GM15510 (cell line): ENCODE data around the gene TNS3.

Experiments used
- POLR2A ChIP-seq: IDR thresholded peaks from 3 replicates; pipeline ENCODE4 v1.6.1; 2011; ENCODE audit warnings: borderline replicate concordance; ENCODE audit not compliant: insufficient read length; ENCODE audit errors: extremely low read depth

TNS3 gene

GRCh38 chr7:47383696-47384445 is 198.0 kb downstream of the TNS3 start:
- TF ChIP-seq POLR2A = no peak

DNA sequence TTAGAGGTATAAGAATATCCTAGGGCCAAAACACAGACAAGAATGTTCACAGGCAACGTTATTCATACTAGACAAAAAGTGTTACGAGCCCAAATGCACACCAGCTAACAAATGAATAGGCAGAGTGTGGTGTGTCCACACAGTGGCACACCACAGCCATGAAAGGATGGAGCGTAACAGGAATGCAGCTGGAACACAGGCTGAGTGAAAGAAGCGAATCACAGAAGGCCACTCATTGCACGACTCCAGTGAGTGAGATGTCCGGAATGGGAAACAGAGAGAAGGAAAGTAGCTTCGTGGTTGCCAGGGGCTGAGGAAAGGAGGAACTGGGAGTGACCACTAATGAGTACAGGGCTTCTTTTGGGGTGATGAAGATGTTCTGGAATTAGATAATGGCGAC is 198.8 kb downstream of the TNS3 start:
- TF ChIP-seq POLR2A = no peak

DNA sequence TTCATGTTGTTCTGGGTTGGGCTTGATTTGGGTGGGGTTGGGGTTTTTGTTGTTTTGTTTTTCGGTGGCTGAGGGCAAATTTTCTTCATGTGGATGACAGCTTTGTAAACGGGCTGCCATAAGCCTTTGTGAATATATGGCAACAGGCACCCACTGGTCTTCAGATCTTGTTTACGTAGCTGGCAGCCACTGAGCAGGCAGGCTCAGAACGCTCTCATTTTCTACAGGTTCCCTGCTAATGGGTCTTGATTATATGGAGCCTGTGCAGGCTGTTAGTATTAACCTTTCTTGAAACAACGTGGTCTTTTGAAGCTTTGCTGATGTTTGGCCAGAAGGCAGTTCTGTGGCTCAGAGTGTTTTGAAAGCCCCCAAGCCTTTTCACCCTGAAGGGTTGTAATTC is 199.7 kb downstream of the TNS3 start:
- TF ChIP-seq POLR2A = no peak

GRCh38 chr7:47381134-47381495 is 200.8 kb downstream of the TNS3 start:
- TF ChIP-seq POLR2A = no peak

DNA sequence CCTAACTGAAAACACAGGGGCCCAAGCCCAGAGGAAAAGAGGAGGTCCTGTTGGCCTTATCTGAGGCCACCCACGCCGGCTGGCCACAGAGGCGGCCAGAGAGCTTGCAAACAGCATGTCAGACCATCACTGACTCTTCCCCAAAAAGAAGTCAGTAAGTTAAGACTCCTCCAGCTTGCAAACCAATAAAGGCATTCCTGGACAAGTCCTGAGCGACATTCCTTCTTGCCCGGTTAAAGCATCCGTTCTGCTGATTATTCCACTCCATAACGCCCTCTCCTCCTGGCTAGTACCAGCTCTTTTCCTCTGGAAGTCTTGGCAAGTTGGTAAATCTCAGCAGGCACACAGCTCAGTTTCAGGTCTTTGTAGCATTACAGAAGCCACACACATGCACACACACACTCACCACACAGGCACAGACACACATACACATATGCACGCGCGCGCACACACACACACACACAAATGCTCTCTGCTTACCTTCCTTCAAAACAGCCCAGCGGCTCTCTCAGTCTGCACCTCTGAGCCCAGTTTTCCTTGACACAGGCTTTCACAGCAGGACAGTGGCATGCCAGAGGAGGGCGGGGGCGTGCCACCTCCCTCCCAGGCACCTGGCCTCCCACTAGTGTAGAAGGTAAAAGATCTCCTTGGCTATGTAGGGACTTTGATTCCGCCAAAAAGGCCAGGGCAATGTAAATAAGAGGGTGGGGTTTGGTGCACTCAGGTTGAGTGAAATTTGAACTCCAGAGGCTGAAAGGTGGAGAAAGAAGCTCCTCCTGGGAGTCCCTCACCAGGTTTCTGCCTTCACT is 201.4 kb downstream of the TNS3 start:
- TF ChIP-seq POLR2A = no peak

DNA sequence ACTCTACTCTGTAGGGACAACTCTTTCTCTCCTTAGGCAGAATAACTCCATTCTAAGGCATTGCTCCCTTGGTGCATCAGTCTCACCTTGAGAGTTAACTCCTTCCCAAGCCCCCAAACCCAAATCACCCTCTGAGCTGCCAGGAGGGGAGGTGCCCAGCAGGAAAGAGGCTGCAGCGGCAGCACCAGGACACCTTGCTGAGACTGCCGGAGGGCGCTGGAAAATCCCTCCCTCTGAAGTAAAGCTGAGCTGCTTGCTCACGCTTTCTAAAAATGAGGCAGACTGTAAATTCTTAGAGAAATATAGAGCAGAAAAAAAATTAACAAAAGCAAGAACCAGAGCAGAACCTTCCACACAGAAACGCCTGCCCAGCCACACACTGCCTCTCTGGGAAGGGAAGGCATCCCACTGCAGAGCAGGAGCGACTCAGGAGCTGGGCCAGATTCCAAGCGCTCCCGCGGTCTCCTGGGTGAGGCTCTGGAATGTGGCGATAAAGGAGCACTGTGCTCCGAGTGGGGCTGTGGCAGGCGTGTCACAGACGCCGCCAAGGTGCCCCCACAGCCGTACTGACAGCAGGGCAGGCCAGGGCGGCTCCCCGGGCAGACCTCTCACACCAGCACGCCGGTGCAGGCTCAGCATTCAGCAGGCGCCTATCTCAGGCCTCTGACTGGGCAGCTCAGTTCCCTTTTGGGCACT is 202.1 kb downstream of the TNS3 start:
- TF ChIP-seq POLR2A = no peak

GRCh38 chr7:47378728-47379395 is 203.0 kb downstream of the TNS3 start:
- TF ChIP-seq POLR2A = no peak

- no peak for TF ChIP-seq POLR2A
These were observed 204.2 kb downstream of the TNS3 start for GRCh38 chr7:47377741-47378140.

DNA sequence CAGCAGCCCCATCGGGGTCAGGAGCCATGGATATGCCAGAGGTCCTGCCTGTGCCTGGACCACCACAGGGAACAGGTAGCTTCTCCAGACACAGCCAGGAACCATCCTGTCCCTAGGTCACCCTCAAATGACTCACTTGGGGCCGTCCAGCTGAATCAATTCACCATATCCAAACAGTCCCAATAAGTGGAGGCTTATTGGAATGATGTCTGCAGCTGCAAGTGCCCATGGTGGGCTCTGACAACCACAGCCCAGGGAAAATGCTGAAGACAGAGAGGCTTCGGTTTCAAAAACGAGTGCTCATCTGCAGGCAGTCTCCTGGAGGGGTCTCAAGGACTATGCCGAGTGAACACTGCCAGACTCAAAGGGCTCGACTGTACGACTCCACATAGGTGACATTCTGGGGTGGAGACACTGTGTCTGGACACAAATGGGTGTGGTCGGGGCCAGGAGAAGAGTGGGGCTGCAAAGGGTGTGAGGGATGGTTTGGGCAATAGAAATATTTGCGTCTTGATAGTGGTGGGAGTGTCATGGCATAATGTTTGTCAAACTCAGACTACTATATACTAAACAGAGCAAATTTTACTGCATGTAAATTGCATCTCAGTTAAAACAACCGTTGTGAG is 204.8 kb downstream of the TNS3 start:
- TF ChIP-seq POLR2A = no peak

- TF ChIP-seq POLR2A = no peak
These were observed 206.6 kb downstream of the TNS3 start for GRCh38 chr7:47375121-47375938.

GRCh38 chr7:47374538-47374937 is 207.4 kb downstream of the TNS3 start:
- TF ChIP-seq POLR2A = no peak

- no peak for TF ChIP-seq POLR2A
These were observed 207.9 kb downstream of the TNS3 start for GRCh38 chr7:47373871-47374451.

GRCh38 chr7:47371733-47372368 is 210.1 kb downstream of the TNS3 start:
- no peak for TF ChIP-seq POLR2A
